GM12878 (cell line): ENCODE results near the gene NT5E. TPM values are rescaled to one million over a fixed set of nuclear protein-coding genes. Genes with fewer than 3 reads are reported as not detected.

Source experiments
- ATAC-seq: fragments of 200-7000 bp; cut with Tn5 transposase; 3 replicates; pipeline ENCODE4 v1.9.1; 2020; ENCODE audit warnings: mild to moderate bottlenecking, moderate library complexity
- BruUV-seq: library from RNA; stranded (reverse); fragments of 400-500 nt; replicated peaks from 2 replicates; lab custom pipeline; 2021; lab: Mats Ljungman, UMichigan
- CTCF ChIA-PET: fragments of 300-600 bp; sonication (Branson Sonifier 250); formaldehyde crosslinking; extraction: SDS; loops from one replicate; lab custom pipeline; 2021; ENCODE audit warnings: inconsistent platforms; lab: Yijun Ruan, JAX
- POLR2A ChIA-PET: fragments of 350-600 bp; formaldehyde crosslinking; extraction: SDS; loops from one replicate; lab custom pipeline; 2021; ENCODE audit warnings: inconsistent platforms; lab: Charles Lee
- RAD21 ChIA-PET: fragments of 300-600 bp; sonication (Branson Sonifier 250); formaldehyde crosslinking; loops from one replicate; lab custom pipeline; 2023; ENCODE audit warnings: antibody characterized with exemption; ENCODE audit not compliant: unreplicated experiment; lab: Charles Lee
- SMC1A ChIA-PET: fragments of 300-600 bp; sonication (Branson Sonifier 250); formaldehyde crosslinking; loops from one replicate; lab custom pipeline; 2023; ENCODE audit not compliant: unreplicated experiment, uncharacterized antibody; lab: Charles Lee
- DNase-seq: peaks from one replicate; pipeline ENCODE4 v3.0.0-alpha.2; 2011; ENCODE audit warnings: low read depth, low spot score
- FAIRE-seq: peaks from 3 replicates; lab custom pipeline; 2011; peaks lifted over from hg19 to GRCh38; lab: Jason Lieb, UNC
- H2AFZ ChIP-seq: 2 replicates; pipeline ENCODE4 v1.6.0; 2011; ENCODE audit warnings: low read depth, low read length, control low read depth; ENCODE audit not compliant: control insufficient read depth
- H3K27ac ChIP-seq: 2 replicates; pipeline ENCODE4 v1.5.1; 2011; ENCODE audit warnings: control low read depth; ENCODE audit not compliant: control insufficient read depth, insufficient read depth
- H3K27me3 ChIP-seq, 2 experiments: replicated peaks in 1 of 2; 2 replicates each; pipeline versions ENCODE4 v1.6.0 to v1.6.1; 2011; ENCODE audit warnings: low read length in 1 of 2; ENCODE audit not compliant: control insufficient read depth in 2 of 2, insufficient read depth in 2 of 2
- H3K36me3 ChIP-seq, 2 experiments: 2 replicates each; pipeline ENCODE4 v1.5.1; 2011; ENCODE audit warnings: low read length in 1 of 2; ENCODE audit not compliant: control insufficient read depth in 2 of 2, insufficient read depth in 2 of 2
- H3K4me1 ChIP-seq: 2 replicates; pipeline ENCODE4 v1.6.1; 2011; ENCODE audit warnings: mild to moderate bottlenecking, low read length, moderate library complexity, mixed read lengths; ENCODE audit not compliant: control insufficient read depth, insufficient read depth
- H3K4me2 ChIP-seq: 2 replicates; pipeline ENCODE4 v1.6.0; 2011; ENCODE audit warnings: control low read depth; ENCODE audit not compliant: control insufficient read depth, insufficient read depth
- H3K4me3 ChIP-seq: fragments of 200-600 bp; sonication (generic); 2 replicates; pipeline ENCODE4 v1.5.1; 2016
- H3K79me2 ChIP-seq: 2 replicates; pipeline ENCODE4 v1.6.0; 2011; ENCODE audit warnings: low read length; ENCODE audit not compliant: control insufficient read depth, insufficient read depth
- H3K9ac ChIP-seq: 2 replicates; pipeline ENCODE4 v1.8.0; 2011; ENCODE audit warnings: low read length, control low read depth, mixed read lengths; ENCODE audit not compliant: control insufficient read depth, insufficient read depth
- H3K9me3 ChIP-seq: replicated peaks from 3 replicates; pipeline ENCODE4 v1.5.1; 2011; ENCODE audit warnings: mild to moderate bottlenecking, low read length; ENCODE audit not compliant: control insufficient read depth, insufficient read depth
- H4K20me1 ChIP-seq: 2 replicates; pipeline ENCODE4 v1.6.0; 2011; ENCODE audit not compliant: control insufficient read depth, insufficient read depth
- ATF2 ChIP-seq: IDR thresholded peaks from 2 replicates; pipeline ENCODE4 v1.6.1; 2012; ENCODE audit warnings: low read length, inconsistent platforms
- E4F1 ChIP-seq: fragments of 450-650 bp; IDR thresholded peaks from 2 replicates; pipeline ENCODE4 v1.6.1; 2018; ENCODE audit warnings: borderline replicate concordance, mild to moderate bottlenecking; ENCODE audit not compliant: partially characterized antibody
- ETV6 ChIP-seq, 2 experiments: fragments of 450-650 bp in 1 of 2; IDR thresholded peaks in 1 of 2; conservative IDR thresholded peaks in 1 of 2; 2 replicates each; pipeline ENCODE4 v1.6.1; 2014; ENCODE audit warnings: antibody characterized with exemption in 1 of 2, borderline replicate concordance in 1 of 2, low read depth in 1 of 2, mild to moderate bottlenecking in 1 of 2, moderate library complexity in 1 of 2
- IKZF1 ChIP-seq: fragments of 450-650 bp; conservative IDR thresholded peaks from 2 replicates; pipeline ENCODE4 v1.6.1; 2017; ENCODE audit warnings: antibody characterized with exemption, mild to moderate bottlenecking
- MEF2B ChIP-seq: fragments of 450-650 bp; IDR thresholded peaks from 2 replicates; pipeline ENCODE4 v1.6.1; 2018; ENCODE audit warnings: mild to moderate bottlenecking, moderate library complexity; ENCODE audit not compliant: partially characterized antibody, poor library complexity, severe bottlenecking
- MTA2 ChIP-seq: fragments of 450-650 bp; IDR thresholded peaks from 2 replicates; pipeline ENCODE4 v1.6.1; 2016; ENCODE audit warnings: low read depth, mild to moderate bottlenecking, moderate library complexity
- MTA3 ChIP-seq: IDR thresholded peaks from 2 replicates; pipeline ENCODE4 v1.6.1; 2012; ENCODE audit warnings: low read length, inconsistent platforms, borderline replicate concordance
- NFIC ChIP-seq: IDR thresholded peaks from 2 replicates; pipeline ENCODE4 v1.6.1; 2012; ENCODE audit warnings: low read depth, mild to moderate bottlenecking, inconsistent platforms, low read length, moderate library complexity
- NFYA ChIP-seq: IDR thresholded peaks from 2 replicates; pipeline ENCODE4 v1.6.1; 2011; ENCODE audit warnings: low read depth, mild to moderate bottlenecking, low read length, improper control_type of control experiment, borderline replicate concordance
- NR2F1 ChIP-seq: fragments of 450-650 bp; conservative IDR thresholded peaks from 2 replicates; pipeline ENCODE4 v1.6.1; 2017; ENCODE audit warnings: mild to moderate bottlenecking
- RAD21 ChIP-seq: IDR thresholded peaks from 2 replicates; pipeline ENCODE4 v1.6.1; 2011; ENCODE audit warnings: mild to moderate bottlenecking, low read depth, low read length, moderate library complexity; ENCODE audit not compliant: insufficient read depth
- RELA ChIP-seq: fragments of 450-650 bp; IDR thresholded peaks from 2 replicates; pipeline ENCODE4 v1.8.0; 2014; ENCODE audit warnings: borderline replicate concordance; ENCODE audit not compliant: partially characterized antibody
- RELB ChIP-seq: fragments of 450-650 bp; IDR thresholded peaks from 2 replicates; pipeline ENCODE4 v1.6.1; 2017; ENCODE audit warnings: low read depth, mild to moderate bottlenecking, moderate library complexity
- SMARCA5 ChIP-seq: fragments of 450-650 bp; IDR thresholded peaks from 2 replicates; pipeline ENCODE4 v1.6.1; 2017; ENCODE audit warnings: mild to moderate bottlenecking
- STAT3 ChIP-seq: IDR thresholded peaks from 2 replicates; pipeline ENCODE4 v1.6.1; 2011; ENCODE audit warnings: low read depth, low read length, improper control_type of control experiment
- TAF1 ChIP-seq: IDR thresholded peaks from 2 replicates; pipeline ENCODE4 v1.6.1; 2011; ENCODE audit warnings: mild to moderate bottlenecking, low read depth, low read length, borderline replicate concordance
- WRNIP1 ChIP-seq: IDR thresholded peaks from 2 replicates; pipeline ENCODE4 v1.6.1; 2011; ENCODE audit warnings: low read depth, low read length, improper control_type of control experiment, borderline replicate concordance
- WGBS: methylation state at CpG from one replicate; pipeline ENCODE4 v1.1.6; 2016; ENCODE audit warnings: low lambda C conversion rate; ENCODE audit not compliant: insufficient replicate concordance, insufficient coverage; ENCODE audit errors: missing lambda C conversion rate; 5-methylcytosine and 5-hydroxymethylcytosine counted together
- in situ Hi-C: fragments of 300-500 bp; cut with MboI; formaldehyde crosslinking; loops from 9 replicates; pipeline ENCODE4 v1.14.3; 2018; ENCODE audit warnings: mixed read lengths
- intact Hi-C: fragments of 100-400 bp; cut with micrococcal nuclease; formaldehyde crosslinking; loops from one replicate; pipeline ENCODE4 v1.14.2; 2022; ENCODE audit not compliant: unreplicated experiment
- polyA plus RNA-seq, 11 experiments: library from polyadenylated mRNA; depleted of rRNA in 4 of 11; unstranded in 6 of 11; stranded (reverse) in 5 of 11; fragments of >200 nt; fragmentation: Nextera tagmentation in 4 of 11; fragmentation: Illumina TruSeq in 1 of 11; extraction: Ambion mirVana in 4 of 11; extraction: Trizol in 1 of 11; gene quantifications; 1 replicate in 1 of 11; 2 replicates in 10 of 11; pipeline versions ENCODE4 v1.2.1 to v1.2.3, GENCODE V29; 2011 to 2016; ENCODE audit warnings: inconsistent platforms in 2 of 11, missing spikeins in 2 of 11, low read depth in 1 of 11
- total RNA-seq, 4 experiments: library from RNA; depleted of rRNA in 3 of 4; stranded (reverse); fragments of >200 nt in 3 of 4; fragmentation: Illumina TruSeq in 1 of 4; extraction: Trizol in 1 of 4; gene quantifications; 2 replicates each; pipeline versions ENCODE4 v1.2.1 to v1.2.3, GENCODE V29; 2013 to 2021

The NT5E gene
- total and polyA plus RNA-seq, 10 of the 15 experiments (the other 5 are each of a cell fraction or from before 2014, with no cell fraction given), result 1.9 to 9.7 (median 7.3) TPM

- Histone ChIP-seq H3K36me3 (no peaks in the 10 kb centered on the region), H3K27ac (0 out of 2 replicates have a peak overlapping the region, but pooled peaks have one; percentile 15), H2AFZ (no peak overlapping the region), H3K4me2 (peak overlapping the region; percentile 23), H3K9me3 (no peaks in the 10 kb centered on the region), H4K20me1 (no peaks in the 10 kb centered on the region), H3K4me1 (peaks cover 9% of the 10 kb centered on the region), H3K9ac (no peak overlapping the region), H3K27me3 (no peaks in the 10 kb centered on the region), H3K79me2 (no peaks in the 10 kb centered on the region), H3K4me3 (0 out of 2 replicates have a peak overlapping the region, but pooled peaks have one; percentile 24)
- BruUV-seq, result no TSS peak
- DNase-seq (no peak), ATAC-seq (peak; percentile 85), FAIRE-seq (peak; percentile 68)
- POLR2A ChIA-PET, result interaction anchor here (0.9 to 4.7 kb wide), 5 partner anchors 16 to 57 kb away, joined by 3 to 27 read pairs (median 4); partner anchors contain the start of gene NT5E
- intact Hi-C loops, result no loop called here
- SMC1A ChIA-PET, result interaction anchor here (0.6 to 2.4 kb wide), 14 partner anchors 13 to 95 kb away, joined by 3 to 11 read pairs (median 4); partner anchors contain the start of gene NT5E
- in situ Hi-C loops, result no loop called here
- RAD21 ChIA-PET, result interaction anchor here (0.9 to 4.4 kb wide), 5 partner anchors 16 to 42 kb away, joined by 3 to 34 read pairs (median 7); partner anchors contain the start of gene NT5E
- CTCF ChIA-PET, result interaction anchor here (0.7 to 1.7 kb wide), 4 partner anchors 14 to 64 kb away, joined by 3 to 8 read pairs (median 4); partner anchors contain the start of gene NT5E
- 0% methylated on average over 2 of the region's 2 CpGs for WGBS
- peak; percentile 47; the same call in 1 of the 2 replicates for TF ChIP-seq ATF2
- no peak for TF ChIP-seq NFYA
- TF ChIP-seq IKZF1, result peak; percentile 94
- TF ChIP-seq MTA3, result 0 out of 2 replicates have a peak, but pooled peaks have one; percentile 43
- TF ChIP-seq SMARCA5, result peak; percentile 42; the same call in 1 of the 2 replicates
- TF ChIP-seq MEF2B, result peak; percentile 46
- no peak for TF ChIP-seq RAD21
- TF ChIP-seq NR2F1, result 0 out of 2 replicates have a peak, but pooled peaks have one; percentile 16
- no peak for TF ChIP-seq STAT3
- no peak for TF ChIP-seq E4F1
- TF ChIP-seq RELA, result no peak
- TF ChIP-seq RELB, result peak; percentile 91
- TF ChIP-seq MTA2, result peak; percentile 78
- 0 out of 4 replicates have a peak, but pooled peaks of 1 of the 2 experiments have one; percentile 19 for TF ChIP-seq ETV6 (conservative IDR thresholded peaks at IDR 0.05 in 1 of 2, IDR thresholded peaks at IDR 0.05 in 1 of 2; ENCODE audit: borderline replicate concordance in 1 of 2, low read depth in 1 of 2)
- 0 out of 2 replicates have a peak, but pooled peaks have one; percentile 18 for TF ChIP-seq NFIC
- no peak for TF ChIP-seq WRNIP1
- no peak for TF ChIP-seq TAF1
Observed at GRCh38 chr6:85419046-85419759, 30.7 kb upstream of the NT5E start.
